GM19455 (cell line): ENCODE data around the gene NCAM2.

ENCODE experiments used
- ATAC-seq: cut with Tn5 transposase; IDR thresholded peaks from one replicate; pipeline ENCODE4 v1.9.1; 2021; ENCODE audit not compliant: unreplicated experiment

The NCAM2 gene

GRCh38 chr21:20997636-20998455 is at the start of gene NCAM2:
Gene NCAM2, plus strand, starts transcription at chr21:20998409.
- ATAC-seq: no peak

GRCh38 chr21:20949884-20950283 is 48.3 kb upstream of the NCAM2 start:
- no peak for ATAC-seq

GRCh38 chr21:20965816-20966215 is 32.4 kb upstream of the NCAM2 start:
- ATAC-seq: no peak

GRCh38 chr21:20968391-20968790 is 29.8 kb upstream of the NCAM2 start:
- ATAC-seq: no peak

- no peak for ATAC-seq
Measured at GRCh38 chr21:20970691-20971090, 27.5 kb upstream of the NCAM2 start.

GRCh38 chr21:20971296-20971921 is 26.8 kb upstream of the NCAM2 start:
- ATAC-seq: no peak

- no peak for ATAC-seq
Measured at GRCh38 chr21:20994790-20995189, 3.4 kb upstream of the NCAM2 start.

GRCh38 chr21:20996421-20997310 is 1.5 kb upstream of the NCAM2 start:
- no peak for ATAC-seq

- no peak for ATAC-seq
Measured at GRCh38 chr21:20997311-20997635, 936 bp upstream of the NCAM2 start.

GRCh38 chr21:20998456-20998789 is 214 bp downstream of the NCAM2 start:
- no peak for ATAC-seq

- ATAC-seq: no peak
Measured at GRCh38 chr21:20998886-20999285, 677 bp downstream of the NCAM2 start.

- no peak for ATAC-seq
Measured at GRCh38 chr21:20999659-21000058, 1.4 kb downstream of the NCAM2 start.

- ATAC-seq: no peak
Measured at GRCh38 chr21:21000591-21001175, 2.5 kb downstream of the NCAM2 start.

- ATAC-seq: no peak
Measured at GRCh38 chr21:21001591-21002100, 3.4 kb downstream of the NCAM2 start.

GRCh38 chr21:21002153-21002552 is 3.9 kb downstream of the NCAM2 start:
- ATAC-seq: no peak

- ATAC-seq: no peak
Measured at GRCh38 chr21:21003701-21004100, 5.5 kb downstream of the NCAM2 start.

- ATAC-seq: no peak
Measured at GRCh38 chr21:21007606-21008005, 9.4 kb downstream of the NCAM2 start.

GRCh38 chr21:21010228-21010627 is 12.0 kb downstream of the NCAM2 start:
- ATAC-seq: no peak

- no peak for ATAC-seq
Measured at GRCh38 chr21:21010698-21011097, 12.5 kb downstream of the NCAM2 start.

- no peak for ATAC-seq
Measured at GRCh38 chr21:21018821-21019220, 20.6 kb downstream of the NCAM2 start.

GRCh38 chr21:21019681-21020080 is 21.5 kb downstream of the NCAM2 start:
- no peak for ATAC-seq
